ENCODE data around the gene ASNS.
"Not testable (repeated sequence)": the region's sequence is repeated elsewhere in the genome, so short reads cannot be mapped to it uniquely, and the experiment has no call there.

The ASNS gene

DNA sequence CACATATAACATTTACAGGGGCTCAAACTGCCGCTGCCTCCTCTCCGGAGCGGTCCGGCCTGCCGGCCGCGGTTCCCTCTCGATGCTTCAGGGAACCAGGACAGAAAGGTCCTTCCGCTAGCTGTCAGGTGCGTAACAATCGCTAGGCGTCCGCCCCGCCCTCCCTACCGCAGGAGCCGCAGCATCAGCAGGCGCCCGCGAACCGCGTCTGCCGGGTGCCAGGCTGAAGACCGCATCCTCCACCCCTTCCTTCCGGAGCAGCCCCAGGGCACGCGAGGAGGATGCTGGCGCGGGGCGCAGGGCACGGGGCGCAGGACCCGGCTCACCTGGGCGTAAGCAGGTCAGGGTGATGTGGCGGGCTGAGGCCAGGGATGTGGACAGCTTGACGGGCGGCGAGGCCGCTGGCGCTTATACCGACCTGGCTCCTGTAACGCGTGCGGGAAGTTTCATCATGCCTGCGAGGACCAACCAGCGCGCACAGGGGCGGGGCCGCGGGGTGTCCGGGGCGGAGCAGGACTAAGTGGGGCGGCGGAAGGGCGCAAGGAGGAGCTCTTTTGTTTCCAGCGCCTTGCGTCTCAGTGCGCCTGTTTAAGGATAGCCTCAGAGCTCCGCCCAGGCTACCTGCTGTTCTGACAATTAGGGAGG, at the start of gene ASNS:
Gene ASNS (minus strand): TSS at position 384 of the 645 bp plus-strand sequence. CDS start 3,252 bp downstream, outside the sequence.
- peak; percentile 78 to 90 (median 84) for DNase-seq (ENCODE audit: low read depth in 4 of 4, low spot score in 1 of 4)

- not testable (repeated sequence) for DNase-seq (ENCODE audit: low read depth in 4 of 4, low spot score in 1 of 4)
Observed at GRCh38 chr7:97921254-97921653, 49.0 kb upstream of the ASNS start.

GRCh38 chr7:97915267-97915666, 43.1 kb upstream of the ASNS start:
- not testable (repeated sequence) for DNase-seq (ENCODE audit: low read depth in 4 of 4, low spot score in 1 of 4)

DNA sequence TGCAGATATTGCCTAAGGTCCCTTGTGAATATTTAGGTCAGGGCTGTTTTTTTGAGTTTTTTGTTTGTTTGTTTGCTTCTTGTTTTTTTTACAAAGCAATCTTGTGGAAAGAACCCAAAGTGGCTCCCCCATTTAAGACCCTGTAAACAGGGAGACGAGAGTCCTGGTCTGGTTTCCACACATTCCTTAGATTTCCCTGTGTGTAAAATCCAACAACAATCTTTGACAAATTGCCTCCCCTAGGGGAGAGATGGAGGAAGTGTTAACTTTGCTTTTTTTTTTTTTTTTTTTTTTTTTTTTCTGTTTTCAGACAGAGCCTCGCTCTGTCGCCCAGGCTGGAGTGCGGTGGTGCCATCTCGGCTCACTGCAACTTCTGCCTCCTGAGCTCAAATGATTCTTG, 40.1 kb upstream of the ASNS start:
- not testable (repeated sequence) for DNase-seq (ENCODE audit: low read depth in 4 of 4, low spot score in 1 of 4)

GRCh38 chr7:97896893-97897292, 24.7 kb upstream of the ASNS start:
- not testable (repeated sequence) for DNase-seq (ENCODE audit: low read depth in 4 of 4, low spot score in 1 of 4)

DNA sequence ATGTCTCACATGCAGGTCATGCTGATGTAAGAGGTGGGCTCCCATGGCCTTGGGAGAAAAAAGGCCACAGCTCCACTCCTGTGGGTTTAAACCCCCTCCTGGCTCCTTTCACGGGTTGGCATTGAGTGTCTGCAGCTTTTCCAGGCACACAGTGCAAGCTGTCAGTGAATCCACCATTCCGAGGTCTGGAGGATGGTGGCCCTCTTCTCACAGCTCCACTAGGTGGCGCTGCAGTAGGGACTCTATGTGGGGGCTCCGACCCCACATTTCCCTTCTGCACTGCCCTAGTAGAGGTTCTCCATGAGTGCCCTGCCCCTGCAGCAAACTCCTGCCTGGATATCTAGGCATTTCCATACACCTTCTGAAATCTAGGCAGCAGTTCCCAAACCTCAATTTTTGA, 19.5 kb upstream of the ASNS start:
- not testable (repeated sequence) for DNase-seq (ENCODE audit: low read depth in 4 of 4, low spot score in 1 of 4)

- not testable (repeated sequence) for DNase-seq (ENCODE audit: low read depth in 4 of 4, low spot score in 1 of 4)
Observed at GRCh38 chr7:97879527-97879926, 7.3 kb upstream of the ASNS start.

- not testable (repeated sequence) for DNase-seq (ENCODE audit: low read depth in 4 of 4, low spot score in 1 of 4)
Observed at GRCh38 chr7:97874894-97875293, 2.7 kb upstream of the ASNS start.

- no peak for DNase-seq (ENCODE audit: low read depth in 4 of 4, low spot score in 1 of 4)
Observed at GRCh38 chr7:97873606-97874005, 1.4 kb upstream of the ASNS start.

DNA sequence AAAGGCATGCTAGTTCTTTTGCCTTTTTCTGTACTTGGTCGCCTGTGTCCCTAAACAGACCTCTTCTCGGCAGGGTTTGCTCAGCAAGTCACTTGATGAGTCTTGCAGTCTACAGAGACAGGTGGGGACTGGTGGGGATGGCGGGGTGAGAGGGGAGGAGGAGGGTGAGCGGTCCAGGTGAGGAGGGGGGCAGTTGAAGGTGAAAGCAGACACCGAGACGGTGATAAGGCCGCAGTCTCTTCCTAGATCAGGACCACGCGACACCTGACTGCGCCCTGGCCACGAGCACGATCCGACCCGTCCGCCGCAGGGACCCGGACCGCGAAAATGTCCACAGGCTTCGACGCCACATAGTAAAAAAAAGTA, 566 bp downstream of the ASNS start:
- DNase-seq (ENCODE audit: low read depth in 4 of 4, low spot score in 1 of 4): peak in 3 of 4 experiments; percentile 4 to 20 (median 14)

DNA sequence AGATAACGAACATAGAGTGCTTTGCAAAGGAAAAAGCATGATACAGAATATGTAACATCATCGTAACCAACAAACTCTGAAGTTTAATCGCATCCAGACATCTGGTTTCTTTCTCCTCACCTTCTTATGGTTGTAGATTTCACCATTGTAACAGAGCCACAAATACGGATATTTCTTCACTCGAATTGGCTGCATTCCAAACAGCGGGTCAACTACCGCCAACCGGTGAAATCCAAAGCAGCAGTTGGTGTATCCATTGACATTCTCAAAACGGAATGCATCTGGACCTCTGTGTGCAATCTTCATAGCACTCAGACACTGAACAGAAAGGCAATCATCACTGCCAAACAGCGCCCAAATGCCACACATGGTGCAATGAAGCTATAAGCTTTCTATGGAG, 3.4 kb downstream of the ASNS start:
- no peak for DNase-seq (ENCODE audit: low read depth in 4 of 4, low spot score in 1 of 4)

DNA sequence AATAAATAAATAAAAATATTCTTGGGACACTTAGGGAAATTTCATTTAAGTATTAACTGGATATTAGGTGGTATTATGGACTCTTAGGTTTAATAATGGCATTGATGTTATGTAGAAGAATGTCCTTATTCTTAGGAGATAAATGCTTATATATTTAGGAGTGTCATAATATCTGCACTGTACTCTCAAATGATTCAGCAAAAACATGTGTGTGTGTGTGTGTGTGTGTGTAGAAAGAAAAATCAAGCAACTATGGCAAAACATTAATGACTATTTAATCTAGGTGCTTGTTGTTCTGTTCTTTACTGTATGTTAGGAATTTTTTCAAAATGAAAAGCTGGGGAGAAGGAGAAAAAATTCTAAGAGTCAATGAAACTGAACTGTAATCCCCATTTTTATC, 3.9 kb downstream of the ASNS start:
- no peak for DNase-seq (ENCODE audit: low read depth in 4 of 4, low spot score in 1 of 4)

DNA sequence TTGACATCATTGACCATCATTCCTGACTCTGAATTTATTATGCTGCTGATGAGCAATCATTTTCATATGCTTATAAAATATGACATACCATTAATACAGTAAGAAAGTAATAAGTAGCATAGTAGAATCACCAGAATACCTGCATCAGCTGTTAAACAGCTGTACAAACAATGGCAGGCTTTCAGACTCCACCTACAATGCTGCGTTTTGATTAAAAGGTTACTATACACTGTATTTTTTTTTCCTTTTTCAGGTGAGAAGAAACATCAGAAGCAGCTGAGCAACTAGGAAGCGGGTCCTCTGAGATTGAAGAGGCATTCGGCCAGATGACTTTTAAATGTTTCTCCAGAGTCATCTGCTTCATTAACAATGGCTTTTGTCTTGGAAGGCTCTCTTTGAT, 7.1 kb downstream of the ASNS start:
- DNase-seq (ENCODE audit: low read depth in 4 of 4, low spot score in 1 of 4): no peak

DNA sequence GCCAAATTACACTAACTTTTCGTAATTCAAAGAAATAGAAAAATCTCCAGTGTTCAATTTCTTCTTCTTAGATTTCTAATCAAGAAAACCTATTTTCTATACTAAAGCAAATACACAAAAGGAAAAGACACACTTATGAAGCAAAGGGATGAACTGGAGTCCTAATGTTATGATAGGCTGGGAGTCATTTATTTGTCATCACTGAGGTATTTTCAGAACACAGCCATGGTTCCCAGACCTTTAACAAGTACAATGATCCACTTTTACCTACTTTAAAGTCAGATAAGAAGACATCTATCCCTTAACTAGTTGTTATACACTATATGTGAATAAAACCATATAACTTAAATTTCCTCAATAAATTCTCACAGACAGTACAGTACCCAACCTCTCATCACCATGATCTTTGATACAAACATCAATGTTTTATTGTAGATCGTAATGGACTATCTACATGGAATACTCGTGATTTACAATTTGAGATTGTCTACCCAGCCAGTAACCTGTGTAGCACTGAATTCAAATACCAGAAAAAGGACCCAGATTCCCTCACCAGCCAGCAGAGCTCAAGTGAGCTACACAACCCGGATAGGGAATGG, 12.5 kb downstream of the ASNS start:
- no peak for DNase-seq (ENCODE audit: low read depth in 4 of 4, low spot score in 1 of 4)

- no peak for DNase-seq (ENCODE audit: low read depth in 4 of 4, low spot score in 1 of 4)
Observed at GRCh38 chr7:97858221-97858620, 14.0 kb downstream of the ASNS start.

GRCh38 chr7:97857544-97857943, 14.7 kb downstream of the ASNS start:
- no peak for DNase-seq (ENCODE audit: low read depth in 4 of 4, low spot score in 1 of 4)

DNA sequence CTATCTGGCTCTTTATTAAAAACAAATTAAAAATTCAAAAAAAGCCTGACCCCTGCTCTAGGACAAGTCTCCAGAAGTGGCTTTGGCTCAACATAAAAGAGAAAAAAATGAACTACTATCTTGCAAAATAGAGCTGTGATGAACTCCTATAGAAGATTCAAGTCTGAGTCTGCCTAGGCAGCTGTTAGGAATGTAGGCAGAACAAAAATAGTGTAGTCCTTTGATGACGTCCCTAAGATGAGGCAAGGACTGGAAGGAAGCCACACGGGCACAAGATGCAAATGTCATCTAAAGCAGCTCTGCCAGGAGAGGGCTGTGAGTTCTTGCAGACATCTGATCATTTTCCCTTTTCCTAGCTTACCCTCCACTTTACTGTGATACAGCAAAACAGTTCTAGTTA, 20.5 kb downstream of the ASNS start:
- no peak for DNase-seq (ENCODE audit: low read depth in 4 of 4, low spot score in 1 of 4)

DNA sequence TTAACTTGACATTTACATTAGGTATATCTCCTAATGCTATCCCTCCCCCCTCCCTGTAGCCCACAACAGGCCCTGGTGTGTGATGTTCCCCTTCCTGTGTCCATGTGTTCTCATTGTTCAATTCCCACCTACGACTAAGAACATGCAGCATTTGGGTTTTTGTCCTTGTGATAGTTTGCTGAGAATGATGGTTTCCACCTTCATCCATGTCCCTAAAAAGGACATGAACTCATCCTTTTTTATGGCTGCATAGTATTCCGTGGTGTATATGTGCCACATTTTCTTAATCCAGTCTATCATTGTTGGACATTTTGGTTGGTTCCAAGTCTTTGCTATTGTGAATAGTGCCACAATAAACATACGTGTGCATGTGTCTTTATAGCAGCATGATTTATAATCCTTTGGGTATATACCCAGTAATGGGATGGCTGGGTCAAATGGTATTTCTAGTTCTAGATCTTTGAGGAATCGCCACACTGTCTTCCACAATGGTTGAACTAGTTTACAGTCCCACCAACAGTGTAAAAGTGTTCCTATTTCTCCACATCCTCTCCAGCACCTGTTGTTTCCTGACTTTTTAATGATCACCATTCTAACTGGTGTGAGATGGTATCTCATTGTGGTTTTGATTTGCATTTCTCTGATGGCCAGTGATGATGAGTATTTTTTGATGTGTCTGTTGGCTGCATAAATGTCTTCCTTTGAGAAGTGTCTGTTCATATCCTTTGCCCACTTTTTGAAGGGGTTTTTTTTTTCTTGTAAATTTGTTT, 21.8 kb downstream of the ASNS start:
- DNase-seq (ENCODE audit: low read depth in 4 of 4, low spot score in 1 of 4): not testable (repeated sequence)

DNA sequence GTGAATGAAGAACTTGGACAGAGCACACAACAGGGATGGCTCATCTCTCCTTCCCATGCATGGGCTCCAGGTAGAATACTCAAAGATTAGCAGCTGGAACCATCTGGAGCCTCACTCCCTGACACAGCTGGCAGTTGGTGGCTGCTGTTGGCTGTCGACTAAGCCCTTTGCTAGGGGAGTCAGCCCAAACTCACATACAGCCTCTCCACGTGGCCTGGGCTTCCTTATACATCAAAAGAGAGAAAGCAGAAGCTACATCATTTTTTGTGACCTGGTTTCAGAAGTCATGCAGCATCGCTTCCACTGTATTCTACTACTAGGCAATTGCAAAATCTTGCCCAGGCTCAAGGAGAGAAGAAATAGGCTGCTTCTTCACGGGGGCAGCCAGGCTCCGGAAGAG, 24.4 kb downstream of the ASNS start:
- DNase-seq (ENCODE audit: low read depth in 4 of 4, low spot score in 1 of 4): no peak

DNA sequence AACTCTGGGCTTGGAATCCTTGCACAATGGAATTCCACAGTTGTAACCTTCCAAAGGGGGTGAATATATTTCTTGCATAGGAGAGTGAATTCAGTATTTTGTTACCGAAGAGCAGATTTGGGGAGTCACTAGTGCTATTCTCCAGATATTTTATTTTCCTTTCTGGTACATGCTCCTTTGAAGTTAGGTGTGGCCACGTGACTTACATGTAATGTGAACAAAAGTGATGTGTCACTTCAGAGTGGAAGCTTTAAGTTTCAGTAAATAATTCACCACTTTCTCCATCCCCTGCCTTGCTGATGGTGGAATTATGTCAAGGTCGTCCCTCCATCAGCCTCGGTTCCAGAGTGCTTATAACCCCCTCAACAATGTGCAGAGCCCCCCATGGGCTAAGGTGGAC, 25.3 kb downstream of the ASNS start:
- DNase-seq (ENCODE audit: low read depth in 4 of 4, low spot score in 1 of 4): no peak

DNA sequence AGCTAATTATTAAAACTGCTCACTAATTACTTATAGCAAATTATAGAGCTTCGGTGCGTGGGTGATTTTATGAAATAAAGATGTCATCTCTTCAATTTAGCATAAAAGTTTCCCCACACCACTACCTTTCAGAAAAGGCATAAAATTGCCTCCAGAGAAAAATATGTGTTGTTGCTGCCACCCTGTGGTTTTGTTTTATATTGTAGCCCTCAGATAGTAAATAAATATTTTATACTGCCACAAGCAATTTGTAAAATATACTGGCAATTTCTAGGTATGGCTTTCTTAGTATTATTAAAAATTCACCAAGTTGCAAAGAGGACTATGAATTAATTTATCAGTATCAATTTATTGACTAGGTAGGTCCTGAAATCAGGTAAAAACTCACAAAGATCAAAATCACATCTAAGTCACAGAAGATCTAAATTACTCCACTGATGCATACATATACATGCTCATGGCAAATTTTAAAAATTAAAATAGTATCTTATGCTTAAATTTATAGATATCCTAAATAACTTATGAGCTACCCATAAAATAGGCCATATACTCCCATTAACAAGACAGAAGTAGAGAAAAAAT, 26.5 kb downstream of the ASNS start:
- no peak for DNase-seq (ENCODE audit: low read depth in 4 of 4, low spot score in 1 of 4)

- DNase-seq (ENCODE audit: low read depth in 4 of 4, low spot score in 1 of 4): no peak
Observed at GRCh38 chr7:97844036-97844435, 28.2 kb downstream of the ASNS start.
